Activated CD4-positive, alpha-beta T cell treated with anti-CD3 and anti-CD28 coated beads for 48 hours (primary cell): ENCODE measurements around the gene CLTB.

ENCODE experiments used
- DNase-seq: peaks from one replicate; pipeline ENCODE4 v3.0.0-alpha.2; 2020

The CLTB gene

DNA sequence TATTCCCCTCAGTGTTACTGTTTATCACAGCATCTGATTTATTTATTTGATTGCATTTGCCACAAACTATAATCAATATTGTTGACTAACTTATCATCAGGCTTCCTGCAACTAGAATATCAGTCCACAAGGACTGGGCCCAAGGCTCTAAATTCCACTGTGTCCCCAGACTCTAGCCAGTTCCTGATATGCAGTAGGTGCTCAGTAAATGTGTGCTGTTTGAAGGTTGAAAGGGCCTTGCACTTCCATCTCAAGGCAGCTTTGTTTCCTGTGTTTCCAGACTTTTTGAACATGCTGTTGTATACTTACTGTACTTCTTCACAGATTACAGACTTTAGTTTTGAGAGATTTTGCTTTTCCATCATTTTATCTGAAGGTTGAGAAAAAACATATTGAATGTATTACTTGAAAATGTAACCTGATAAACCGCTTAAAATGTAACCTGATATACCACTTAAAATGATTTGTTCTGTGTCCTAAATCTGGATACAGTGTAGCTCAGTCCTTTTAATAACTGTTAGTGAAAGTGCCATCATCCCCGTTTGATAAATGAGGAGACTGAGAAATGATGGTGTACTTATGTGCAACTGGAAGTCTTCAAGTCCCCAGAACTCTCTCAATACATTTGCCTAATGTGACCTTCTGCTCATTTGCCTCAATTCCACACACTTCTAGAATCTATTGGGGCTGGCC lies 73.4 kb downstream of the CLTB start:
- DNase-seq = no peak
